ENCODE results near the gene MAP2K6. TPM values are rescaled to one million over a fixed set of nuclear protein-coding genes. Genes with fewer than 3 reads are reported as not detected.

Gene MAP2K6
- total RNA-seq, 1 experiment from 2014 or later, result 9.6 TPM

DNA sequence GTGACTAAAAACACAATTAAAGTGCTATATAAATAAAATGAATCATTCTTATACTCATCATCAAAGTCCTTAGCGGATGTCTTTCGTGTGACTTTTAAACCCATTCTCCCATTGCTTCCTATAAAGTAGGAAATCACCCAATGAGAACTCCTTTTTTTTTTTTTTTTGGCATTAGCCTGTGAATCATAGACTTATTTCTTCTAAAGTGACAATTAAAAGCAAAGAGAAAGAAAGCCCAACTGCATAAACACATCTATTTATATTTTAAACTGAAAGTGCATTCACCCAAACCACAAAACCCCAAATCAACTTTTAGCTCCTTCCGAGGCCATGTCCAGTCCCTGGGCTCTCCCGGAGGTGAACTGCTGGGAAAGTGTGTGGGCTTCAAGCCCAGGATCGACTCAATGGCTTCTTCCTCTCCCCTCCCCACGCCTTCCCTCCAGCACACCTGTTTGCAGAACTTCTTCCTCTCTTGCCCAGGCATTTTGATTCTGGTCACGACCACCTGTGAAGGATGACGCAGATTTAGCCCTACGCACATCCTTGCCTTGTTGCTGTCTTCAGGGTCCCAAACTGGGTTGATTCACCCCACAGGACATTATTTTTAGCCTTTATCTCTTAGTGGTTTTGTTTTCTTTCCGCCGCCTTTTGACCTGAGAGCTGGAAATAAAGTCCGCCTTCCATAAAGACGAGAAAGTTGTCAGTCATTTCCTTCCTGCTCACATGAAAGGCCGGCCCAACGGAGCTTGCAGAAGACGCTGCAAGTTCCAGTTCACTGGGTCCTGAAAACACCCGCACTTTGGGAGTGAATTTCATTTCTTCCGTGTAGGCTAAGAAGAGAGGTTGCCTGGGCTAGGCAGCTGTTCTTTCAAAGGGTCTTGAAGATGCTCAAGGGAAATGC lies 166.8 kb downstream of the MAP2K6 start:
- POLR2A ChIA-PET, result no interaction called here
- Mint-ChIP-seq H3K4me3 (ENCODE audit: unreplicated experiment) (no peak overlapping the region), H3K27ac (ENCODE audit: unreplicated experiment) (no peak overlapping the region), H3K4me1 (ENCODE audit: low read depth, unreplicated experiment) (no peaks in the 10 kb centered on the region), H3K36me3 (ENCODE audit: insufficient read depth, unreplicated experiment) (no peaks in the 10 kb centered on the region), H3K9me3 (ENCODE audit: unreplicated experiment) (no peaks in the 10 kb centered on the region), H3K27me3 (ENCODE audit: insufficient read depth, unreplicated experiment) (peaks cover 6% of the 10 kb centered on the region)
- Histone ChIP-seq H3K4me1 (no peaks in the 10 kb centered on the region), H3K9me3 (no peaks in the 10 kb centered on the region), H3K27me3 (replicated peaks; ENCODE audit: control insufficient read depth, insufficient read depth, low read length) (no peaks in the 10 kb centered on the region), H3K4me3 (ENCODE audit: low read depth, low read length) (no peak overlapping the region), H3K36me3 (ENCODE audit: control insufficient read depth, insufficient read depth, low read length) (no peaks in the 10 kb centered on the region)
- no TSS peak for BruUV-seq (replicated peaks)
- intact Hi-C loops (cut with micrococcal nuclease; ENCODE audit: unreplicated experiment), result no loop called here
- CTCF ChIA-PET, result no interaction called here
- TF ChIP-seq, protein P1, sequence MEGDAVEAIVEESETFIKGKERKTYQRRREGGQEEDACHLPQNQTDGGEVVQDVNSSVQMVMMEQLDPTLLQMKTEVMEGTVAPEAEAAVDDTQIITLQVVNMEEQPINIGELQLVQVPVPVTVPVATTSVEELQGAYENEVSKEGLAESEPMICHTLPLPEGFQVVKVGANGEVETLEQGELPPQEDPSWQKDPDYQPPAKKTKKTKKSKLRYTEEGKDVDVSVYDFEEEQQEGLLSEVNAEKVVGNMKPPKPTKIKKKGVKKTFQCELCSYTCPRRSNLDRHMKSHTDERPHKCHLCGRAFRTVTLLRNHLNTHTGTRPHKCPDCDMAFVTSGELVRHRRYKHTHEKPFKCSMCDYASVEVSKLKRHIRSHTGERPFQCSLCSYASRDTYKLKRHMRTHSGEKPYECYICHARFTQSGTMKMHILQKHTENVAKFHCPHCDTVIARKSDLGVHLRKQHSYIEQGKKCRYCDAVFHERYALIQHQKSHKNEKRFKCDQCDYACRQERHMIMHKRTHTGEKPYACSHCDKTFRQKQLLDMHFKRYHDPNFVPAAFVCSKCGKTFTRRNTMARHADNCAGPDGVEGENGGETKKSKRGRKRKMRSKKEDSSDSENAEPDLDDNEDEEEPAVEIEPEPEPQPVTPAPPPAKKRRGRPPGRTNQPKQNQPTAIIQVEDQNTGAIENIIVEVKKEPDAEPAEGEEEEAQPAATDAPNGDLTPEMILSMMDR (IDR thresholded peaks at IDR 0.05; ENCODE audit: insufficient read depth in 1 of 2, low read depth in 1 of 2, low read length in 1 of 2, severe bottlenecking in 1 of 2, unreplicated experiment in 1 of 2), result no peak
- DNase-seq, result no peak

DNA sequence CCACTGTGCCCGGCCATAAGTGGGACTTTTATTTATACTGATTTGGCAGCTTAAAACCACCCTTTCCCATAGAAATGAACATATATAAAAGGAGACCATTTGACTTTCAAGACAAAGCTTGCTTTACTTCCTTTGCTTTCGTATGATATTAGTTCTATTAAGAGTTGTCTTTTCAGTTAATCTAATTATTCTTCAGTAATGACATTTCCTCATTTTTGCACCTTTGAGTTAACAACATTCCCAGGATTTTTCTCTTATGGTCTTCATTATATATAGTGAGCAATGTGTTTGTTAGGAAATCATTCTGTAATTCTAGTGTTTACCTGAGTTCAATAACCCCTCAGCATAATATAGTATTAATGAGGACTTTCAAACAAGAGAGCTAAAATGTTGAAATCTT lies 173.8 kb downstream of the MAP2K6 start:
- Histone ChIP-seq H3K4me1 (no peaks in the 10 kb centered on the region), H3K4me3 (ENCODE audit: low read depth, low read length) (no peak overlapping the region), H3K36me3 (ENCODE audit: control insufficient read depth, insufficient read depth, low read length) (no peaks in the 10 kb centered on the region), H3K9me3 (no peaks in the 10 kb centered on the region), H3K27me3 (replicated peaks; ENCODE audit: control insufficient read depth, insufficient read depth, low read length) (no peaks in the 10 kb centered on the region)
- TF ChIP-seq, protein P1 (IDR thresholded peaks at IDR 0.05; ENCODE audit: insufficient read depth in 1 of 2, low read depth in 1 of 2, low read length in 1 of 2, severe bottlenecking in 1 of 2, unreplicated experiment in 1 of 2), result no peak
- no peak overlapping the region for H3K4me3 Mint-ChIP-seq (ENCODE audit: unreplicated experiment)
- no peaks in the 10 kb centered on the region for H3K4me1 Mint-ChIP-seq (ENCODE audit: low read depth, unreplicated experiment)
- no peak overlapping the region for H3K27ac Mint-ChIP-seq (ENCODE audit: unreplicated experiment)
- POLR2A ChIA-PET, result no interaction called here
- no peaks in the 10 kb centered on the region for H3K9me3 Mint-ChIP-seq (ENCODE audit: unreplicated experiment)
- CTCF ChIA-PET, result no interaction called here
- no peak for DNase-seq
- intact Hi-C loops (cut with micrococcal nuclease; ENCODE audit: unreplicated experiment), result no loop called here
- no peaks in the 10 kb centered on the region for H3K36me3 Mint-ChIP-seq (ENCODE audit: insufficient read depth, unreplicated experiment)
- H3K27me3 Mint-ChIP-seq (ENCODE audit: insufficient read depth, unreplicated experiment), result peaks cover 16% of the 10 kb centered on the region
- BruUV-seq (replicated peaks), result no TSS peak

DNA sequence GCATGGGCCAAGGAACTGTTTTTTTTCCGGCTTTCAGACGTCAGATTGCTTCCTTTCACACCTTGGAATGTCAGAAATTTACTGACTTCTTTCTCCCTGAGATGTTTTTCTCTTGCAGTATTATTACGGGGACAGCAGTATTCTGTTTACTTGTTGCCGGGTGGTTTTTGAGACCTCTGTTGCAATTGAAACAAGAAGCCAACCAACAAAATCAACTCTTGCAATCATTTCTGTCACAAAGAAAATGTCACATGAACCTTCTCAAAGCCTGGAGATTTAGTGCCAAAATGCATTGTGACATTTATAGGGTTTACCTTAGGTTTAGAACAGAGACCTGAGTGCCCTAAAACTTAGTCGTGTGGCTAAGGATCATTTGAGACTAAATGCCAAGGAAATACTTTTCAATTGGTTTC lies 174.3 kb downstream of the MAP2K6 start:
- H3K27ac Mint-ChIP-seq (ENCODE audit: unreplicated experiment), result no peak overlapping the region
- Histone ChIP-seq H3K4me3 (ENCODE audit: low read depth, low read length) (no peak overlapping the region), H3K4me1 (no peaks in the 10 kb centered on the region), H3K36me3 (ENCODE audit: control insufficient read depth, insufficient read depth, low read length) (no peaks in the 10 kb centered on the region), H3K27me3 (replicated peaks; ENCODE audit: control insufficient read depth, insufficient read depth, low read length) (no peaks in the 10 kb centered on the region), H3K9me3 (no peaks in the 10 kb centered on the region)
- POLR2A ChIA-PET, result no interaction called here
- CTCF ChIA-PET, result no interaction called here
- no peaks in the 10 kb centered on the region for H3K36me3 Mint-ChIP-seq (ENCODE audit: insufficient read depth, unreplicated experiment)
- H3K4me1 Mint-ChIP-seq (ENCODE audit: low read depth, unreplicated experiment), result no peaks in the 10 kb centered on the region
- no peak overlapping the region for H3K4me3 Mint-ChIP-seq (ENCODE audit: unreplicated experiment)
- peaks cover 16% of the 10 kb centered on the region for H3K27me3 Mint-ChIP-seq (ENCODE audit: insufficient read depth, unreplicated experiment)
- TF ChIP-seq, protein P1 (IDR thresholded peaks at IDR 0.05; ENCODE audit: insufficient read depth in 1 of 2, low read depth in 1 of 2, low read length in 1 of 2, severe bottlenecking in 1 of 2, unreplicated experiment in 1 of 2), result no peak
- no TSS peak for BruUV-seq (replicated peaks)
- no peaks in the 10 kb centered on the region for H3K9me3 Mint-ChIP-seq (ENCODE audit: unreplicated experiment)
- DNase-seq, result no peak
- intact Hi-C loops (cut with micrococcal nuclease; ENCODE audit: unreplicated experiment), result no loop called here
